NT2/D1 (cell line): Measurements from ENCODE around the gene CRTAP.

Experiments
- DNase-seq: peaks from one replicate; pipeline ENCODE4 v3.0.0-alpha.2; 2011; ENCODE audit warnings: low read depth, low spot score
- H3K27me3 ChIP-seq: 2 replicates; pipeline ENCODE4 v1.6.0; 2011; ENCODE audit warnings: mild to moderate bottlenecking; ENCODE audit not compliant: insufficient read length, insufficient read depth
- H3K36me3 ChIP-seq: 2 replicates; pipeline ENCODE4 v1.6.1; 2011; ENCODE audit warnings: mild to moderate bottlenecking, low read length, mixed read lengths; ENCODE audit not compliant: insufficient read depth, insufficient read length
- H3K4me1 ChIP-seq: 2 replicates; pipeline ENCODE4 v1.5.1; 2011; ENCODE audit not compliant: insufficient read depth, insufficient read length
- H3K4me3 ChIP-seq: 2 replicates; pipeline ENCODE4 v1.5.1; 2011; ENCODE audit warnings: low read depth; ENCODE audit not compliant: insufficient read length
- H3K9ac ChIP-seq: 2 replicates; pipeline ENCODE4 v1.6.0; 2011; ENCODE audit warnings: low read depth; ENCODE audit not compliant: insufficient read length
- H3K9me3 ChIP-seq: 2 replicates; pipeline ENCODE4 v1.5.1; 2011; ENCODE audit warnings: mild to moderate bottlenecking, low read length; ENCODE audit not compliant: insufficient read depth
- SUZ12 ChIP-seq: IDR thresholded peaks from 2 replicates; pipeline ENCODE4 v1.6.1; 2011; ENCODE audit not compliant: insufficient read length, insufficient read depth; ENCODE audit errors: extremely low read depth
- YY1 ChIP-seq: IDR thresholded peaks from 2 replicates; pipeline ENCODE4 v1.6.1; 2011; ENCODE audit not compliant: insufficient read length, insufficient read depth
- ZNF274 ChIP-seq: IDR thresholded peaks from 2 replicates; pipeline ENCODE4 v1.6.1; 2011; ENCODE audit warnings: mild to moderate bottlenecking, low read depth, low read length

Gene CRTAP

GRCh38 chr3:33144433-33144832 lies 30.6 kb downstream of the CRTAP start:
- no peak overlapping the region for H3K4me3 ChIP-seq
- peak; percentile 61 for DNase-seq
- no peak for TF ChIP-seq ZNF274
- no peak for TF ChIP-seq YY1
- TF ChIP-seq SUZ12 = no peak
- no peaks in the 10 kb centered on the region for H3K9me3 ChIP-seq
- no peaks in the 10 kb centered on the region for H3K27me3 ChIP-seq
- no peak overlapping the region for H3K9ac ChIP-seq
- peaks cover 19% of the 10 kb centered on the region for H3K36me3 ChIP-seq
- H3K4me1 ChIP-seq = no peaks in the 10 kb centered on the region

- peaks cover 19% of the 10 kb centered on the region for H3K36me3 ChIP-seq
These were observed 31.5 kb downstream of the CRTAP start for GRCh38 chr3:33145221-33145900.

DNA sequence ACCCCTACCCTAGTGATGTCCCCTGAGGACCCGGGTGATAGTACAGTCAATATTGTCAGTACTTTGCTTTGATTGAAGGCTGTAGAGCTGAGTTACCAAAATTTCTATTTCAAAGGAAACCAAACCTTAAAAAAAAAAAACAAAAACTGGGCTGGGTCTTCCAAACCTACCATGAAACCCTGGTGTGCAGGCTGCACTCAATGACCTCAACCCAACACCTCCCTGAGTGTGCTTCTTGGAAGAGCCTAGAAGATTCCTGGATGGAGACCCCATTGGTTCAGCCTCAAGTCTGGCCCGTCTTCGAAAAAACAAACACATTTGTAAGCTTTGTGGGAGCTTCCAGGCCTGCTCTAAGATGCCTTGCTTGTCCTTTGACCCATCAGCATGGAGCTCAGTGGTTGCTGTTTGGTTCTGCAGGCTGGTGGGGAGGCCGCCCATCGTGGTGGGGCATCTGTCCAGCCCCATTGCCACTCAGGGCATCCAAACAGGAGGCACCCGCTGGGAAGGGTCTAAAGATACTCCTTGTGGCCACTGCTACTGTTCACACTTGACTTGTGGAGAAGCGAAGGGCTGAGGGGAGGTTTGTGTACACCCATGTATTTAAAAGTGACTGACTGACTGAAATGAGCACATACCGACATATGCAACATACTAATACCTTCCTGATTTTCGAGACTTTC lies 32.2 kb downstream of the CRTAP start:
- no peak overlapping the region for H3K4me3 ChIP-seq
- no peaks in the 10 kb centered on the region for H3K27me3 ChIP-seq
- no peak for TF ChIP-seq ZNF274
- TF ChIP-seq YY1 = no peak
- TF ChIP-seq SUZ12 = no peak
- DNase-seq = no peak
- no peaks in the 10 kb centered on the region for H3K9me3 ChIP-seq
- H3K4me1 ChIP-seq = no peaks in the 10 kb centered on the region
- H3K36me3 ChIP-seq = peaks cover 19% of the 10 kb centered on the region
- no peak overlapping the region for H3K9ac ChIP-seq

More at GRCh38 chr3:33145221-33145900, 31.5 kb downstream of the CRTAP start:
- no peak for TF ChIP-seq SUZ12
- no peak for TF ChIP-seq YY1
- no peak for TF ChIP-seq ZNF274
- no peaks in the 10 kb centered on the region for H3K4me1 ChIP-seq
- no peaks in the 10 kb centered on the region for H3K9me3 ChIP-seq
- H3K4me3 ChIP-seq = no peak overlapping the region
- DNase-seq = no peak
- H3K9ac ChIP-seq = no peak overlapping the region
- H3K27me3 ChIP-seq = no peaks in the 10 kb centered on the region

DNA sequence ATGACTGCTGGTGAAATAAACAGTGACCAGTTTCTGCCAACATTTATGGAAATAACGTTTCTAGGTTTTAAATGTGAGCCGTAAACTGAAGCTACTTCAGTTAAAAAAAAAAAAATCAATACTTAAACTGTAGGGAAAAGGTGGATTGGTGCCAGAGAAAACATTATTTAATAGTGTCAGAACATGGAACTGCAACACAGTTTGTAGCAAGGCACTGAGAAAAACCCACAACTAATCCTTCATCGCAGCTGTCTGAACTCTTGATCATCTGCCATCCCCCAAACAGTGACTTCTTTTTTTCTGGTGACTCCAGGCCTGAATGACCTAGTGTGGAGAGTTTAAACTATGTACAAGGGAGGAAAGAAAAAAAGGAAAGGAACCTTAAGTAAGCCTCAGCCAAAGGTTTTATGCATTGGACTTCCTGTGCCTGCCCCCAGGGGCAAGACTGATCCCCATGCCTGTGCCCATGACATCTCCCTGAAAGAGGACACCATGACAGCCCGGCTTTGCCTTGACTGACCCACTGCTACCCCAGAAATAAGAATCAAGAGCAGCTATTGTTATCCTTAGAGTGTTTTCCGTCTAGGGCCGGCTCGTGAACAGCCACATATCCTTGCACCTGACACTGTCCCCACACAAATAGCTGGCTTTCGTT lies 33.1 kb downstream of the CRTAP start:
- H3K36me3 ChIP-seq = peaks cover 14% of the 10 kb centered on the region
- H3K9me3 ChIP-seq = no peaks in the 10 kb centered on the region
- no peaks in the 10 kb centered on the region for H3K4me1 ChIP-seq
- no peak overlapping the region for H3K4me3 ChIP-seq
- no peak for DNase-seq
- TF ChIP-seq SUZ12 = no peak
- TF ChIP-seq YY1 = no peak
- no peak for TF ChIP-seq ZNF274
- H3K9ac ChIP-seq = no peak overlapping the region
- H3K27me3 ChIP-seq = no peaks in the 10 kb centered on the region

GRCh38 chr3:33149342-33149741 lies 35.5 kb downstream of the CRTAP start:
- TF ChIP-seq ZNF274 (no peak), SUZ12 (no peak), YY1 (no peak)
- H3K9me3 ChIP-seq = no peaks in the 10 kb centered on the region
- DNase-seq = no peak
- no peaks in the 10 kb centered on the region for H3K4me1 ChIP-seq
- H3K27me3 ChIP-seq = no peaks in the 10 kb centered on the region
- no peak overlapping the region for H3K9ac ChIP-seq
- peaks cover 8% of the 10 kb centered on the region for H3K36me3 ChIP-seq
- no peak overlapping the region for H3K4me3 ChIP-seq

DNA sequence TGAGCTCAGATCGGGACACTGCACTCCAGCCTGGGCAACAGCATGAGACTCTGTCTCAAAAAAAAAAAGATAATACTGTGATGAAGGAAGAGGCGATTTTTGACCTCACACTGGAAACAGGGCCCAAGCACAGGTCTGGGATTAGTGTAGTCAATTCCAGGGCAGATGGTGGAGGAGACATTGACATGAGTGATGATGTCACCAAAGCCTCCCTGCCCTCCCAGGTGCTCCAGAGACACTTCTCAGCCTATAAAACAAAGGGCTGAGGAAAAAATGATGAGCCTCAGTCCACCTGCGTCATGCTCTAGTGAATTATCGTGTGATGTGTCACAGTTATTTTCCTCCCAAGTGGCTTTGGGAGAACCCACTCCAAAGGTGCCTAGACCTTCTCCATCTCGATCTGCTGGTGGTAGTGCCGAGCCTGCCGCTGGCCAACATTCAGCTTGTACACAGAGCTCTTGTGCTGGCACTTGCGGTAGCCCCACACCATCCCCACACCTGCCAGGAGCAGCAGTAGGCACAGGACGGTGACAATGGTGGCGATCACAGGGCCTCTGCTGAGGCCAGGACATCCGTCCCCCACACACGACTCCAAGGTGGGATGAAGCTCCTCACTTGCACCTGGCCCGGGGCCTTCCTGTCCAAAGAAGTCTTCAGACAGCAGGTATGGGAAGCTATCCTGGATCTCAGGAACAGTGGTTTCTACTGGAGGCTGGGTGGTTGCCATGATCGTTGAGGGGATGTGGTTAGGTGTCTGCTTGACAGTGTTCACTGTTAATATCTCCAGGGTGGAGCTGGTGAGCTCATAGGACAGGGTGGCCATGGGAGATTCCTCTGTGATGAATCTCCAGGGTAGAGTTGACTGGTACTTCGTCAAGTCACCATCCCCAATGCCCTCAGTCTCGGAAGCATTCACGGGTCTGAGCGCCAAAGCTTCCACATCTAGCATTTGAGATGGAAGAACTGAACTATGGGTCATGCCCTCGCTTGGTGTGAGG lies 38.8 kb downstream of the CRTAP start:
- Histone ChIP-seq H3K9me3 (no peaks in the 10 kb centered on the region), H3K27me3 (no peaks in the 10 kb centered on the region), H3K4me1 (no peaks in the 10 kb centered on the region), H3K36me3 (no peaks in the 10 kb centered on the region), H3K4me3 (no peak overlapping the region), H3K9ac (no peak overlapping the region)
- no peak for DNase-seq
- TF ChIP-seq SUZ12 (no peak), YY1 (no peak)

DNA sequence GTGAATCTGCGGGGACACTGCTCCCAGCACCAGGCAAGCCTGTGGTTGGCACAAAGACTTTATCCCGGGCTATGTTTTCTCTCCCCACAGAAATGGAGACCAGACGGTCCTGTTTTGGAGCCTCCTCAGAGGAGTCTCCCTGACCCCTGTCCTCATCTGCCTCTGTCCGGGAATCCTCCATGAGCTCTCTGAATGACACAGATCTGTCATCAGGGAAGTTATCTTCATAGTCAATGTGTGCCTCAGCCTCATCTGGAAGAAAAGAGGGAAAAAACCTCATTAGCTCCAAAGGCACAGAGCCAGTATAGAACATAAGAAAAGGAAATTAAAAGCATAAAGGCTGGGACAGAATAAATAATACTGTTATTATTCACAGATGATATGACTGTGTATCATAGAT lies 40.0 kb downstream of the CRTAP start:
- TF ChIP-seq SUZ12 = no peak
- no peak for TF ChIP-seq YY1
- no peak for TF ChIP-seq ZNF274
- no peaks in the 10 kb centered on the region for H3K4me1 ChIP-seq
- no peak for DNase-seq
- no peak overlapping the region for H3K4me3 ChIP-seq
- no peak overlapping the region for H3K9ac ChIP-seq
- H3K36me3 ChIP-seq = no peaks in the 10 kb centered on the region
- no peaks in the 10 kb centered on the region for H3K9me3 ChIP-seq
- H3K27me3 ChIP-seq = no peaks in the 10 kb centered on the region
